Uterus (tissue), 4 donors: Measurements from ENCODE around the gene TEX11. TPM values are rescaled to one million over a fixed set of nuclear protein-coding genes. Genes with fewer than 3 reads are reported as not detected.

Source experiments
- DNase-seq, 2 donors: peaks; one replicate each; pipeline ENCODE4 v3.0.0-alpha.2; 2019 to 2020
- H3K27ac ChIP-seq, 2 donors: fragments of 200-600 bp; sonication (generic); 1 replicate in 1 of 2; 2 replicates in 1 of 2; pipeline ENCODE4 v1.5.1; 2016 to 2018
- H3K27me3 ChIP-seq, 2 donors: fragments of 200-600 bp; sonication (generic); one replicate each; pipeline ENCODE4 v1.5.1; 2018 to 2019; ENCODE audit warnings: control low read depth in 1 of 2
- H3K36me3 ChIP-seq, 2 donors: fragments of 200-600 bp; sonication (generic); one replicate each; pipeline ENCODE4 v1.5.1; 2019; ENCODE audit warnings: control low read depth in 1 of 2
- H3K4me1 ChIP-seq, 2 donors: fragments of 200-600 bp; sonication (generic); one replicate each; pipeline ENCODE4 v1.5.1; 2018 to 2019; ENCODE audit warnings: control low read depth in 1 of 2
- H3K4me3 ChIP-seq, 2 donors: fragments of 200-600 bp; sonication (generic); 1 replicate in 1 of 2; 2 replicates in 1 of 2; pipeline ENCODE4 v1.5.1; 2018 to 2019; ENCODE audit warnings: mild to moderate bottlenecking in 1 of 2
- H3K9me3 ChIP-seq, 2 donors: fragments of 200-600 bp; sonication (generic); one replicate each; pipeline ENCODE4 v1.5.1; 2019; ENCODE audit warnings: control low read depth in 1 of 2
- POLR2A ChIP-seq, 2 donors: fragments of 450-650 bp; IDR thresholded peaks; one replicate each; pipeline ENCODE4 v1.6.1; 2016; ENCODE audit warnings: antibody characterized with exemption in 2 of 2, mild to moderate bottlenecking in 1 of 2, moderate library complexity in 1 of 2
- intact Hi-C: fragments of 100-400 bp; cut with DNase I; formaldehyde crosslinking; loops from one replicate; pipeline ENCODE4 v1.15.1; 2023; ENCODE audit warnings: low total_unique reads
- total RNA-seq, 4 donors: library from RNA; depleted of rRNA in 3 of 4; stranded (reverse); fragments of >200 nt in 3 of 4; gene quantifications; one replicate each; pipeline versions ENCODE4 v1.1.0 to v1.2.4, GENCODE V29; 2014 to 2023
- TF ChIP-seq, protein P1 (sequence below), 4 experiments: fragments of 200-600 bp in 2 of 4; fragments of 450-650 bp in 2 of 4; sonication (generic) in 2 of 4; IDR thresholded peaks; one replicate each; pipeline ENCODE4 v1.5.1; 2016 to 2019; ENCODE audit warnings: antibody characterized with exemption in 4 of 4, mild to moderate bottlenecking in 2 of 4, moderate library complexity in 1 of 4
- donor health status: DM: yes; HTN: yes; CAD: no.

The TEX11 gene
- total RNA-seq, 4 donors from 2014 or later, result 0.35 TPM; not detected in 3

DNA sequence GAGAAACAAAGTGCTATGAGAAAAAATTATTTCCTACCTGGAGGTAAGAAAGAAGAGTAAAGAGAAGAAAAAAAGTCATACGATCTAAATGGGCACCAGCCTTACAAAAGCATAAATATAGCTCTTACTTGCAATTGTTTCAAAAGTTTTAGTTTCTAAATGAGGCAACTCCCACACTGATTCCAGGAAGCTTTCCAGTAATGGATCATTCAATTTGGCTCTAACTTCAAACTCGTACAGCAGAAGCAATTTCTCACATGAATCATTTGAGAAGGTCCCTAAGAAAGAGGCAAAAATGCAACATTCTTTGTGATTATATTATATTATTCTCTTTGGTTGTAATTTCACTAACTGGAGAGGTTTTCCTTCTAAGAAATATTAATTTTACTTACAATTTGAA, 354.0 kb downstream of the TEX11 start:
- no peak for TF ChIP-seq POLR2A (IDR thresholded peaks at IDR 0.05)
- TF ChIP-seq, protein P1, sequence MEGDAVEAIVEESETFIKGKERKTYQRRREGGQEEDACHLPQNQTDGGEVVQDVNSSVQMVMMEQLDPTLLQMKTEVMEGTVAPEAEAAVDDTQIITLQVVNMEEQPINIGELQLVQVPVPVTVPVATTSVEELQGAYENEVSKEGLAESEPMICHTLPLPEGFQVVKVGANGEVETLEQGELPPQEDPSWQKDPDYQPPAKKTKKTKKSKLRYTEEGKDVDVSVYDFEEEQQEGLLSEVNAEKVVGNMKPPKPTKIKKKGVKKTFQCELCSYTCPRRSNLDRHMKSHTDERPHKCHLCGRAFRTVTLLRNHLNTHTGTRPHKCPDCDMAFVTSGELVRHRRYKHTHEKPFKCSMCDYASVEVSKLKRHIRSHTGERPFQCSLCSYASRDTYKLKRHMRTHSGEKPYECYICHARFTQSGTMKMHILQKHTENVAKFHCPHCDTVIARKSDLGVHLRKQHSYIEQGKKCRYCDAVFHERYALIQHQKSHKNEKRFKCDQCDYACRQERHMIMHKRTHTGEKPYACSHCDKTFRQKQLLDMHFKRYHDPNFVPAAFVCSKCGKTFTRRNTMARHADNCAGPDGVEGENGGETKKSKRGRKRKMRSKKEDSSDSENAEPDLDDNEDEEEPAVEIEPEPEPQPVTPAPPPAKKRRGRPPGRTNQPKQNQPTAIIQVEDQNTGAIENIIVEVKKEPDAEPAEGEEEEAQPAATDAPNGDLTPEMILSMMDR (IDR thresholded peaks at IDR 0.05), result no peak
- no peak for DNase-seq
- Histone ChIP-seq H3K4me3 (no peak overlapping the region), H3K4me1 (no peaks in the 10 kb centered on the region), H3K36me3 (no peaks in the 10 kb centered on the region), H3K27ac (no peak overlapping the region), H3K9me3 (no peaks in the 10 kb centered on the region), H3K27me3 (no peaks in the 10 kb centered on the region)
- intact Hi-C loops, result no loop called here

DNA sequence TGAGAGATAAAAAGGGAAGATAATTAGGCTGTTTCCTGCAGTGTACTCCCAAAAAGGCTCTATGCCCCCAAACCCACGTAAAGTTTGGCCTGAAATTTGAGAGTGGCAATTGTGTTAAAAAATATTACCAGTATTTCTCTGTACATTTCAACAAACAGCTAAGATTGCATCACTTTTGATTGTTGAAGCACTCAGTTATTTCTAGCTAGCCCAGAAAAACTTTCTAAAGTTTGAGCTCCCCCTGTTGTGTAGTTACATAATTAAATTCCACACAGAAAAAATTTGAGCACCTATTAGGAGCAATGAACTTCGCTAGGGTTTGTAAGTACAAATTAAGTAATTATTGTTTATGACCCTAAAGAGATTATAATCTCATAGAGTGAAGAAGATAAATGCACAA, 354.4 kb downstream of the TEX11 start:
- Histone ChIP-seq H3K4me1 (no peaks in the 10 kb centered on the region), H3K36me3 (no peaks in the 10 kb centered on the region), H3K9me3 (no peaks in the 10 kb centered on the region), H3K27me3 (no peaks in the 10 kb centered on the region), H3K27ac (no peak overlapping the region), H3K4me3 (no peak overlapping the region)
- no peak for DNase-seq
- TF ChIP-seq POLR2A (IDR thresholded peaks at IDR 0.05), result no peak
- TF ChIP-seq, protein P1 (IDR thresholded peaks at IDR 0.05), result peak; percentile 17 to 36 (median 25)
- intact Hi-C loops, result no loop called here

DNA sequence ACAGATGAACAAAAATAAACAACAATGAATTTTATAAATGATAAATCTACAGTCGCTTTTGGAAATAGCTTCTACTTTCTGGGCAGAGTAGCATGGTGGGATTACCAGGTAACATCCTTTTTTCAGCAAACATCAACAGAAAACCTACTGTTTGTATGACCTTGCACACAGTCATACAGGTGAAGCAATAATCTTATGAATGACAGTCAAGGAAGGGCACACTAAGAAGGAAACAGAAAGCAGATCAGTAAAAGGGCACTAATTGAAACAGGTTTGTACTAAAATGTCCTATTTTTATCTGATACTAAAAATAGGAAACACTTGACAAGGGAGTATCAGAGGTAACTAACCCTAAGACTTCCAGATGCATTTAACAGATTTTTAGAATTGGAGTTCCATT, 355.0 kb downstream of the TEX11 start:
- no peak overlapping the region for H3K4me3 ChIP-seq
- H3K27ac ChIP-seq, result no peak overlapping the region
- no peaks in the 10 kb centered on the region for H3K27me3 ChIP-seq
- TF ChIP-seq, protein P1 (IDR thresholded peaks at IDR 0.05), result no peak
- no peaks in the 10 kb centered on the region for H3K4me1 ChIP-seq
- no peaks in the 10 kb centered on the region for H3K36me3 ChIP-seq
- intact Hi-C loops, result no loop called here
- no peak for DNase-seq
- H3K9me3 ChIP-seq, result no peaks in the 10 kb centered on the region

DNA sequence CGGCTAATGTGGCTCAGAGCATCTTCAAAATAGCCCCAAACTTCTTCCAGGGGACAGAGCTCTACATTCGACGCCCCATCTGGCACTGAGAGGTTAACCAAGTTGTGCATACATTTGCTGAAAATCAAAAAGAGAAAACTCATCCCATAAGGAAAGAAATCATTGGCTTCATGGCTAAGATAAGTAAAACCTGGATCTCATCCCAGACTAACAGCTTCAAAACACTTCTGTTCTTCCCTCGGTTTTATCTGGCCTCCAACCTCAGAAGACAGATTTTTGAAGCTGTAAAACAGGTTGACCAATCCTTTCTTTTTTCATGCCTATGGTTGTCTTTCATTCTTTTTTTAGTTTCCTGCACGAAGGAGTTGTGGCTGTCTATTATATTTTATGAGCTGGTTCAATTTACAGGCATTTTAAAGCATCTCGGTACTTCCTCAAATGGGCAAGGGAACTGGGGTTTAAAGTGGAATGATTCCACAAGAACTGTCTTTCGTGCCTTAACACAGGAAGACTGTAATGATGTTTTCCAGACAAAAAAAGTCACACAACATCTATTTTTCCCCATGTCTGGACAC, 356.3 kb downstream of the TEX11 start:
- intact Hi-C loops, result no loop called here
- Histone ChIP-seq H3K36me3 (no peaks in the 10 kb centered on the region), H3K27ac (no peak overlapping the region), H3K27me3 (no peaks in the 10 kb centered on the region), H3K9me3 (no peaks in the 10 kb centered on the region), H3K4me3 (no peak overlapping the region), H3K4me1 (no peaks in the 10 kb centered on the region)
- DNase-seq, result no peak
- TF ChIP-seq, protein P1 (IDR thresholded peaks at IDR 0.05), result no peak
- no peak for TF ChIP-seq POLR2A (IDR thresholded peaks at IDR 0.05)

DNA sequence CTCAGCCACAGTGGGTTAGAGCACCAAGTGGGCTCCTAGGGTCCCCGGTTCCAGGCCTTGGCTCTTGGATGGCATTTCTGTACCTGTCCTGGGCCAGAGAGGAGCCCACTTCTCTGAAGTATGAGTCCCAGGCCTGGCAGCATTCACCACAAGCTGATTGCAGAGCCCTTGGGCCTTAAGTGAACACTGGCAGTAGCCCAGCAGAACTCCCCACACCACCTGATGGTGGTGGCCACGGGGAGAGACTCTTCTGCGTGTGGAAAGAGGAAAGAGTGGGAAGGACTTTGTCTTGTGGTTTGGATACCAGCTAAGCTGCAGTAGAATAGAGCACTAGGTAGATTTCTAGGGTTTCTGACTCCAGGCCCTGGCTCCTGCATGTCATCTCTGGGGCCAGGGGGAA, 359.1 kb downstream of the TEX11 start:
- Histone ChIP-seq H3K9me3 (no peaks in the 10 kb centered on the region), H3K4me3 (no peak overlapping the region), H3K27me3 (no peaks in the 10 kb centered on the region), H3K4me1 (no peaks in the 10 kb centered on the region), H3K27ac (no peak overlapping the region), H3K36me3 (no peaks in the 10 kb centered on the region)
- intact Hi-C loops, result no loop called here
- DNase-seq, result no peak
- TF ChIP-seq POLR2A (IDR thresholded peaks at IDR 0.05), result no peak
- TF ChIP-seq, protein P1 (IDR thresholded peaks at IDR 0.05), result no peak
